ENCODE results near the gene SUSD3. TPM values are rescaled to one million over a fixed set of nuclear protein-coding genes. Genes with fewer than 3 reads are reported as not detected.

Gene SUSD3
- total RNA-seq, 1 experiment from 2014 or later = 9.0 TPM

DNA sequence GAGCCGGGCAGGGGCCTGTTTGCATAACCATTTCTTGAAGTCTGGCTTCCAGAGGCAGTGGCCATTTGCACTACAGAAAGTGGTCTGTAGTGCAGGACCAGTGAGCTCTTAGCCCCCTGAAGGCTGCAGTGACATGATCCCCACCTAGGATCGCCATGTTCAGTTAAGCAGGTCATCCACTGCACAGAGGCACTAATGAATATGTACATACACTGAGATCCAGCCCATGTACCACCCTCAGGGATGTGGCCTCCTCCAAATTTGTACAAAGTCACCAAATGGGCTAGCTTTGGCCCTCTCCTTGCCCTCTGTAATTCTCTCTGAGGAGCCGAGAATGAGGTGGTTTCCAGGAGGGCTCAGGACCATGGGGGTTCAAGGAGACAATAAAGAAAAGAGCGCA lies 8.3 kb upstream of the SUSD3 start:
- Mint-ChIP-seq H3K4me3 (no peak overlapping the region), H3K27me3 (ENCODE audit: low read depth) (peaks cover 17% of the 10 kb centered on the region), H3K4me1 (peaks cover 24 to 27% of the 10 kb centered on the region in 2 experiments), H3K36me3 (ENCODE audit: insufficient read depth in 1 of 3, low read depth in 3 of 3) (peaks cover 0 to 5% (median 0%) of the 10 kb centered on the region in 3 experiments; a peak in 2 of 7 replicates), H3K27ac (no peak overlapping the region; a peak in 1 of 7 replicates), H3K9me3 (peaks cover 3 to 4% of the 10 kb centered on the region in 2 experiments; a peak in 1 of 5 replicates)
- no peak for DNase-seq
- Histone ChIP-seq H3K23ac (ENCODE audit: insufficient read length, low read depth, low read length) (no peak overlapping the region), H3K79me1 (ENCODE audit: insufficient read depth, low read depth, low read length, poor library complexity, severe bottlenecking) (no peaks in the 10 kb centered on the region), H2BK12ac (ENCODE audit: insufficient read length, low read depth, low read length) (no peak overlapping the region), H3K14ac (ENCODE audit: insufficient read depth, low read length) (peak overlapping the region; percentile 44; the same call in 1 of the 2 replicates), H3K23me2 (ENCODE audit: insufficient read length, low read depth, low read length, poor library complexity, severe bottlenecking) (no peaks in the 10 kb centered on the region), H3K4ac (ENCODE audit: low read depth, low read length) (no peak overlapping the region), H2AFZ (ENCODE audit: low read length) (no peak overlapping the region), H2BK20ac (ENCODE audit: low read depth, low read length, poor library complexity, severe bottlenecking) (no peak overlapping the region), H3K18ac (ENCODE audit: insufficient read length, low read depth, low read length) (no peak overlapping the region), H3K27me3 (ENCODE audit: insufficient read depth, low read length) (no peaks in the 10 kb centered on the region), H3K27ac (ENCODE audit: insufficient read length, low read depth, low read length) (no peak overlapping the region), H3T11ph (ENCODE audit: low read length) (no peak overlapping the region), H3K79me2 (ENCODE audit: insufficient read depth, low read length) (no peaks in the 10 kb centered on the region), H3K9me3 (ENCODE audit: control insufficient read depth, low read depth, low read length) (no peaks in the 10 kb centered on the region), H2BK120ac (ENCODE audit: low read depth, low read length, poor library complexity, severe bottlenecking) (no peak overlapping the region), H4K91ac (ENCODE audit: insufficient read length, low read depth, low read length) (no peak overlapping the region), H3K4me1 (ENCODE audit: insufficient read depth, low read length) (no peaks in the 10 kb centered on the region), H4K8ac (replicated peaks; ENCODE audit: insufficient read length, low read depth, low read length) (no peak overlapping the region), H2BK5ac (ENCODE audit: insufficient read length, low read length) (no peak overlapping the region), H2AK5ac (ENCODE audit: insufficient read length, low read length) (no peak overlapping the region), H3K56ac (ENCODE audit: insufficient read length, low read depth, low read length) (no peak overlapping the region), H4K20me1 (ENCODE audit: control insufficient read depth, insufficient read depth, insufficient read length) (no peaks in the 10 kb centered on the region), H2BK15ac (ENCODE audit: low read depth, low read length) (no peak overlapping the region), H4K5ac (ENCODE audit: insufficient read length, low read depth, low read length) (no peak overlapping the region), H3K4me2 (ENCODE audit: insufficient read depth, insufficient read length, low read length) (no peak overlapping the region), H3K9ac (ENCODE audit: extremely low read depth, insufficient read length, low read length) (no peak overlapping the region)
- TF ChIP-seq, protein P1, sequence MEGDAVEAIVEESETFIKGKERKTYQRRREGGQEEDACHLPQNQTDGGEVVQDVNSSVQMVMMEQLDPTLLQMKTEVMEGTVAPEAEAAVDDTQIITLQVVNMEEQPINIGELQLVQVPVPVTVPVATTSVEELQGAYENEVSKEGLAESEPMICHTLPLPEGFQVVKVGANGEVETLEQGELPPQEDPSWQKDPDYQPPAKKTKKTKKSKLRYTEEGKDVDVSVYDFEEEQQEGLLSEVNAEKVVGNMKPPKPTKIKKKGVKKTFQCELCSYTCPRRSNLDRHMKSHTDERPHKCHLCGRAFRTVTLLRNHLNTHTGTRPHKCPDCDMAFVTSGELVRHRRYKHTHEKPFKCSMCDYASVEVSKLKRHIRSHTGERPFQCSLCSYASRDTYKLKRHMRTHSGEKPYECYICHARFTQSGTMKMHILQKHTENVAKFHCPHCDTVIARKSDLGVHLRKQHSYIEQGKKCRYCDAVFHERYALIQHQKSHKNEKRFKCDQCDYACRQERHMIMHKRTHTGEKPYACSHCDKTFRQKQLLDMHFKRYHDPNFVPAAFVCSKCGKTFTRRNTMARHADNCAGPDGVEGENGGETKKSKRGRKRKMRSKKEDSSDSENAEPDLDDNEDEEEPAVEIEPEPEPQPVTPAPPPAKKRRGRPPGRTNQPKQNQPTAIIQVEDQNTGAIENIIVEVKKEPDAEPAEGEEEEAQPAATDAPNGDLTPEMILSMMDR (conservative IDR thresholded peaks at IDR 0.05) = no peak
- no CpG with 5 or more reads among the region's 4 CpGs for WGBS (ENCODE audit: extremely low coverage, insufficient read length, low lambda C conversion rate)

Data from H9 (cell line).